GM06990 (cell line): ENCODE results near the gene FAM185A.
"Not testable (repeated sequence)": the region's sequence is repeated elsewhere in the genome, so short reads cannot be mapped to it uniquely, and the experiment has no call there.

Source experiments
- DNase-seq: peaks from one replicate; pipeline ENCODE4 v3.0.0-alpha.2; 2011; ENCODE audit not compliant: insufficient read length; ENCODE audit errors: extremely low read depth
- H3K27me3 ChIP-seq: replicated peaks from 2 replicates; pipeline ENCODE4 v1.6.0; 2011; ENCODE audit warnings: low read length; ENCODE audit not compliant: control insufficient read depth, insufficient read depth
- H3K36me3 ChIP-seq: 2 replicates; pipeline ENCODE4 v1.5.1; 2011; ENCODE audit warnings: low read length; ENCODE audit not compliant: control insufficient read depth, insufficient read depth
- H3K4me3 ChIP-seq: replicated peaks from 2 replicates; pipeline ENCODE4 v1.5.1; 2011; ENCODE audit warnings: low read depth, mild to moderate bottlenecking, control low read depth, low read length
- TF ChIP-seq, protein P1 (sequence below): IDR thresholded peaks from 2 replicates; pipeline ENCODE4 v1.5.1; 2011; ENCODE audit warnings: low read length, control low read depth, mild to moderate bottlenecking, inconsistent platforms; ENCODE audit not compliant: insufficient read depth, poor library complexity, severe bottlenecking

Gene FAM185A

GRCh38 chr7:102834999-102835398 lies 86.2 kb downstream of the FAM185A start:
- Histone ChIP-seq H3K27me3 (no peaks in the 10 kb centered on the region), H3K4me3 (no peak overlapping the region), H3K36me3 (no peaks in the 10 kb centered on the region)
- peak; percentile 50 for DNase-seq
- TF ChIP-seq, protein P1, sequence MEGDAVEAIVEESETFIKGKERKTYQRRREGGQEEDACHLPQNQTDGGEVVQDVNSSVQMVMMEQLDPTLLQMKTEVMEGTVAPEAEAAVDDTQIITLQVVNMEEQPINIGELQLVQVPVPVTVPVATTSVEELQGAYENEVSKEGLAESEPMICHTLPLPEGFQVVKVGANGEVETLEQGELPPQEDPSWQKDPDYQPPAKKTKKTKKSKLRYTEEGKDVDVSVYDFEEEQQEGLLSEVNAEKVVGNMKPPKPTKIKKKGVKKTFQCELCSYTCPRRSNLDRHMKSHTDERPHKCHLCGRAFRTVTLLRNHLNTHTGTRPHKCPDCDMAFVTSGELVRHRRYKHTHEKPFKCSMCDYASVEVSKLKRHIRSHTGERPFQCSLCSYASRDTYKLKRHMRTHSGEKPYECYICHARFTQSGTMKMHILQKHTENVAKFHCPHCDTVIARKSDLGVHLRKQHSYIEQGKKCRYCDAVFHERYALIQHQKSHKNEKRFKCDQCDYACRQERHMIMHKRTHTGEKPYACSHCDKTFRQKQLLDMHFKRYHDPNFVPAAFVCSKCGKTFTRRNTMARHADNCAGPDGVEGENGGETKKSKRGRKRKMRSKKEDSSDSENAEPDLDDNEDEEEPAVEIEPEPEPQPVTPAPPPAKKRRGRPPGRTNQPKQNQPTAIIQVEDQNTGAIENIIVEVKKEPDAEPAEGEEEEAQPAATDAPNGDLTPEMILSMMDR: no peak

- Histone ChIP-seq H3K36me3 (no peaks in the 10 kb centered on the region), H3K27me3 (no peaks in the 10 kb centered on the region), H3K4me3 (no peak overlapping the region)
- TF ChIP-seq, protein P1: no peak
- DNase-seq: no peak
These were observed 87.6 kb downstream of the FAM185A start for GRCh38 chr7:102836191-102836919.

DNA sequence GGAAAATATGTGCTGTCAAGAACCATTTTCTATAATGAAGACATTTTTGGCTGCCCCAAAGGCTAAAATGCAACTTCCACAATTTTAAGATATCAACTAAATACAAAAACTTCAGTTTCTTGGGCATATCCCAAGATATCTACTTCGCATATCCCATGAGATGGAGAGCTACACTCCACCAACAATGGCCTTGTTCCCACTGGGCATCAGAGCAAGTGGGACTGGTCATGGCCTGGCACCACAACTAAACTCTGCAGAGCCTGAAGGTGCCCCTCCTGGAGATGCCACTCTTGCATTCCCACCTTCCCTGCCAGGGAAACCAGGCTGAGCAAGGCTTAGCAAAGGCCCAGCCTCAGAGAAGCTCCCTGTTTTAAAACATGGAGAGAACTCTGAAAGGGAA lies 88.2 kb downstream of the FAM185A start:
- no peak for DNase-seq
- Histone ChIP-seq H3K36me3 (no peaks in the 10 kb centered on the region), H3K27me3 (no peaks in the 10 kb centered on the region), H3K4me3 (no peak overlapping the region)
- TF ChIP-seq, protein P1: no peak

- DNase-seq: no peak
- H3K27me3 ChIP-seq: no peaks in the 10 kb centered on the region
- TF ChIP-seq, protein P1: no peak
- no peaks in the 10 kb centered on the region for H3K36me3 ChIP-seq
- H3K4me3 ChIP-seq: no peak overlapping the region
These were observed 89.0 kb downstream of the FAM185A start for GRCh38 chr7:102837802-102838201.

GRCh38 chr7:102838572-102839101 lies 89.8 kb downstream of the FAM185A start:
- H3K36me3 ChIP-seq, DNase-seq, H3K27me3 ChIP-seq, H3K4me3 ChIP-seq: not testable (repeated sequence)

GRCh38 chr7:102840404-102840803 lies 91.6 kb downstream of the FAM185A start:
- DNase-seq: no peak
- H3K27me3 ChIP-seq: no peaks in the 10 kb centered on the region
- H3K36me3 ChIP-seq: no peaks in the 10 kb centered on the region
- no peak overlapping the region for H3K4me3 ChIP-seq
- TF ChIP-seq, protein P1: no peak
